Hepatocyte (in vitro differentiated cells): Measurements from ENCODE around the gene C16orf86. TPM values are rescaled to one million over a fixed set of nuclear protein-coding genes. Genes with fewer than 3 reads are reported as not detected.

Experiments used
- DNase-seq: peaks from one replicate; pipeline ENCODE4 v3.0.0-alpha.2; 2016; ENCODE audit warnings: low spot score
- H2AFZ ChIP-seq: fragments of 200-600 bp; sonication (generic); 2 replicates; pipeline ENCODE4 v1.6.0; 2016; ENCODE audit warnings: antibody characterized with exemption, mild to moderate bottlenecking
- H3K27ac ChIP-seq: fragments of 200-600 bp; sonication (generic); 2 replicates; pipeline ENCODE4 v1.5.1; 2016; ENCODE audit warnings: mild to moderate bottlenecking
- H3K27me3 ChIP-seq: fragments of 200-600 bp; sonication (generic); 2 replicates; pipeline ENCODE4 v1.6.1; 2016
- H3K36me3 ChIP-seq: fragments of 200-600 bp; sonication (generic); replicated peaks from 2 replicates; pipeline ENCODE4 v1.5.1; 2016; ENCODE audit warnings: low read depth; ENCODE audit not compliant: insufficient read depth
- H3K4me1 ChIP-seq: fragments of 200-600 bp; sonication (generic); 2 replicates; pipeline ENCODE4 v1.5.1; 2016; ENCODE audit warnings: mild to moderate bottlenecking, moderate library complexity; ENCODE audit not compliant: insufficient read depth
- H3K4me2 ChIP-seq: fragments of 200-600 bp; sonication (generic); 2 replicates; pipeline ENCODE4 v1.6.0; 2016
- H3K4me3 ChIP-seq: fragments of 200-600 bp; sonication (generic); 2 replicates; pipeline ENCODE4 v1.5.1; 2016; ENCODE audit warnings: mild to moderate bottlenecking
- H3K79me2 ChIP-seq: fragments of 200-600 bp; sonication (generic); 2 replicates; pipeline ENCODE4 v1.6.0; 2017; ENCODE audit warnings: mild to moderate bottlenecking
- H3K9me2 ChIP-seq: fragments of 200-600 bp; sonication (generic); replicated peaks from 2 replicates; pipeline ENCODE4 v1.6.0; 2017; ENCODE audit warnings: mild to moderate bottlenecking; ENCODE audit not compliant: insufficient read depth
- H3K9me3 ChIP-seq: fragments of 200-600 bp; sonication (generic); 2 replicates; pipeline ENCODE4 v1.5.1; 2016; ENCODE audit warnings: low read depth, mild to moderate bottlenecking
- H4K20me1 ChIP-seq: fragments of 200-600 bp; sonication (generic); 2 replicates; pipeline ENCODE4 v1.6.0; 2016; ENCODE audit warnings: mild to moderate bottlenecking; ENCODE audit not compliant: insufficient read depth, poor library complexity, severe bottlenecking
- CTCF ChIP-seq: fragments of 200-600 bp; sonication (generic); IDR thresholded peaks from 2 replicates; pipeline ENCODE4 v1.5.1; 2016; ENCODE audit warnings: antibody characterized with exemption, mild to moderate bottlenecking; ENCODE audit not compliant: poor library complexity
- EZH2 ChIP-seq: fragments of 200-600 bp; sonication (generic); IDR thresholded peaks from 2 replicates; pipeline ENCODE4 v1.6.1; 2016; ENCODE audit warnings: antibody characterized with exemption, mild to moderate bottlenecking, borderline replicate concordance
- EZH2phosphoT487 ChIP-seq: fragments of 200-600 bp; sonication (generic); IDR thresholded peaks from one replicate; pipeline ENCODE4 v1.6.1; 2018; ENCODE audit warnings: antibody characterized with exemption, mild to moderate bottlenecking, low read depth, moderate library complexity; ENCODE audit not compliant: unreplicated experiment, severe bottlenecking
- WGBS: methylation state at CpG from one replicate; pipeline ENCODE4 v1.1.6; 2016; ENCODE audit warnings: low lambda C conversion rate; ENCODE audit errors: missing lambda C conversion rate; 5-methylcytosine and 5-hydroxymethylcytosine counted together
- polyA plus RNA-seq: library from polyadenylated mRNA; unstranded; fragments of >200 nt; fragmentation: Nextera tagmentation; extraction: Ambion mirVana; gene quantifications from 2 replicates; pipeline ENCODE4 v1.2.1, GENCODE V29; 2016
- total RNA-seq: library from RNA; depleted of rRNA; stranded (reverse); fragments of >200 nt; gene quantifications from 2 replicates; pipeline ENCODE4 v1.2.3, GENCODE V29; 2014

The C16orf86 gene
- total and polyA plus RNA-seq, 2 experiments from 2014 or later, result 2.3 to 4.1 TPM

- Histone ChIP-seq H3K27ac (no peak overlapping the region), H3K4me1 (peaks cover 18% of the 10 kb centered on the region), H3K27me3 (no peaks in the 10 kb centered on the region), H3K79me2 (peaks cover 5% of the 10 kb centered on the region), H3K9me2 (no peaks in the 10 kb centered on the region), H3K4me3 (no peak overlapping the region), H2AFZ (no peak overlapping the region), H3K36me3 (no peaks in the 10 kb centered on the region), H3K4me2 (no peak overlapping the region), H4K20me1 (no peaks in the 10 kb centered on the region), H3K9me3 (no peaks in the 10 kb centered on the region)
- WGBS, result 98% methylated on average over 6 of the region's 6 CpGs
- no peak for TF ChIP-seq EZH2phosphoT487
- no peak for TF ChIP-seq EZH2
- no peak for TF ChIP-seq CTCF
- no peak for DNase-seq
Measured at GRCh38 chr16:67663877-67664222, 2.8 kb upstream of the C16orf86 start.

- H3K9me2 ChIP-seq, result no peaks in the 10 kb centered on the region
- H3K79me2 ChIP-seq, result peaks cover 1% of the 10 kb centered on the region
- no peak overlapping the region for H3K4me3 ChIP-seq
- H3K36me3 ChIP-seq, result no peaks in the 10 kb centered on the region
- H3K9me3 ChIP-seq, result no peaks in the 10 kb centered on the region
- no peak overlapping the region for H3K27ac ChIP-seq
- peaks cover 16% of the 10 kb centered on the region for H3K4me1 ChIP-seq
- no peak for DNase-seq
- H4K20me1 ChIP-seq, result no peaks in the 10 kb centered on the region
- H2AFZ ChIP-seq, result no peak overlapping the region
- no peak for TF ChIP-seq EZH2
- TF ChIP-seq CTCF, result no peak
- no peak for TF ChIP-seq EZH2phosphoT487
- WGBS, result 88% methylated on average over 4 of the region's 4 CpGs
- no peak overlapping the region for H3K4me2 ChIP-seq
- H3K27me3 ChIP-seq, result no peaks in the 10 kb centered on the region
Measured at GRCh38 chr16:67664258-67664657, 2.4 kb upstream of the C16orf86 start.

GRCh38 chr16:67664871-67665270, 1.7 kb upstream of the C16orf86 start:
- DNase-seq, result no peak
- Histone ChIP-seq H3K4me3 (no peak overlapping the region), H3K27ac (no peak overlapping the region), H4K20me1 (no peaks in the 10 kb centered on the region), H3K9me2 (no peaks in the 10 kb centered on the region), H3K9me3 (no peaks in the 10 kb centered on the region), H3K4me1 (peaks cover 14% of the 10 kb centered on the region), H3K79me2 (no peaks in the 10 kb centered on the region), H3K36me3 (no peaks in the 10 kb centered on the region), H2AFZ (no peak overlapping the region), H3K27me3 (no peaks in the 10 kb centered on the region), H3K4me2 (no peak overlapping the region)
- no peak for TF ChIP-seq CTCF
- no peak for TF ChIP-seq EZH2phosphoT487
- no peak for TF ChIP-seq EZH2
- WGBS, result 98% methylated on average over 7 of the region's 7 CpGs

GRCh38 chr16:67665598-67665997, 1.0 kb upstream of the C16orf86 start:
- no peaks in the 10 kb centered on the region for H3K36me3 ChIP-seq
- H3K9me3 ChIP-seq, result no peaks in the 10 kb centered on the region
- no peak for DNase-seq
- no peak overlapping the region for H3K4me3 ChIP-seq
- H3K9me2 ChIP-seq, result no peaks in the 10 kb centered on the region
- peak overlapping the region; percentile 94 for H3K4me2 ChIP-seq
- peaks cover 14% of the 10 kb centered on the region for H3K4me1 ChIP-seq
- H3K27ac ChIP-seq, result no peak overlapping the region
- 72% methylated on average over 5 of the region's 5 CpGs for WGBS
- H2AFZ ChIP-seq, result peak overlapping the region; percentile 98
- H3K79me2 ChIP-seq, result no peaks in the 10 kb centered on the region
- no peak for TF ChIP-seq EZH2phosphoT487
- no peak for TF ChIP-seq EZH2
- TF ChIP-seq CTCF, result no peak
- H3K27me3 ChIP-seq, result no peaks in the 10 kb centered on the region
- H4K20me1 ChIP-seq, result no peaks in the 10 kb centered on the region
